Upper lobe of left lung (tissue), 4 donors: Measurements from ENCODE around the gene DIAPH3.

Experiments used
- POLR2A ChIP-seq, 4 donors: fragments of 450-650 bp; IDR thresholded peaks; one replicate each; pipeline ENCODE4 v1.5.1; 2016 to 2017; ENCODE audit warnings: antibody characterized with exemption in 4 of 4, mild to moderate bottlenecking in 2 of 4
- POLR2AphosphoS5 ChIP-seq, 2 donors: sonication (generic); formaldehyde crosslinking; IDR thresholded peaks; one replicate each; pipeline ENCODE4 v1.5.1; 2017; ENCODE audit warnings: antibody characterized with exemption in 2 of 2
- TF ChIP-seq, protein P1 (sequence below), 6 experiments: fragments of 450-650 bp in 4 of 6; fragments of 200-600 bp in 2 of 6; sonication (generic) in 2 of 6; IDR thresholded peaks; one replicate each; pipeline ENCODE4 v1.5.1; 2016 to 2019; ENCODE audit warnings: antibody characterized with exemption in 6 of 6

DNA sequence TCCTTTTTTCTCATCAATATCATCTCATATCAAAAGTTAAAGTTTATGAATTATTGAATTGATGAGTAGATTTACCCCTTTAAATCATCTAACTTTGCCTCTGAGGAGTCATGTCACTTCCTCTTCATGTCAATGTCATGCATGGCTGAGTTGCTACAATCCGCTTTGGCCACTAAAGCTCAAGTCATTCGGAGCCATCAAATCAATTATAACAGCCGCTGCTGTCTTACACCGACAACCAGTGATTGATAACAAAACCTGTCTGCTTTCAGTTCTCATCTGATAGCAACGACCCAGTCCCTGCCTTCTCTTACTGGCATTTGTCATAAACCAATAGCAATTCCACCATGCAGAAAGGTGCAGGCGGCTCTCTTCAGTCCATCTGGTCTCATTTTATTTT is 429.3 kb downstream of the DIAPH3 start:
- TF ChIP-seq, protein P1, sequence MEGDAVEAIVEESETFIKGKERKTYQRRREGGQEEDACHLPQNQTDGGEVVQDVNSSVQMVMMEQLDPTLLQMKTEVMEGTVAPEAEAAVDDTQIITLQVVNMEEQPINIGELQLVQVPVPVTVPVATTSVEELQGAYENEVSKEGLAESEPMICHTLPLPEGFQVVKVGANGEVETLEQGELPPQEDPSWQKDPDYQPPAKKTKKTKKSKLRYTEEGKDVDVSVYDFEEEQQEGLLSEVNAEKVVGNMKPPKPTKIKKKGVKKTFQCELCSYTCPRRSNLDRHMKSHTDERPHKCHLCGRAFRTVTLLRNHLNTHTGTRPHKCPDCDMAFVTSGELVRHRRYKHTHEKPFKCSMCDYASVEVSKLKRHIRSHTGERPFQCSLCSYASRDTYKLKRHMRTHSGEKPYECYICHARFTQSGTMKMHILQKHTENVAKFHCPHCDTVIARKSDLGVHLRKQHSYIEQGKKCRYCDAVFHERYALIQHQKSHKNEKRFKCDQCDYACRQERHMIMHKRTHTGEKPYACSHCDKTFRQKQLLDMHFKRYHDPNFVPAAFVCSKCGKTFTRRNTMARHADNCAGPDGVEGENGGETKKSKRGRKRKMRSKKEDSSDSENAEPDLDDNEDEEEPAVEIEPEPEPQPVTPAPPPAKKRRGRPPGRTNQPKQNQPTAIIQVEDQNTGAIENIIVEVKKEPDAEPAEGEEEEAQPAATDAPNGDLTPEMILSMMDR (IDR thresholded peaks at IDR 0.05), result no peak
- TF ChIP-seq POLR2A (IDR thresholded peaks at IDR 0.05), result no peak
- no peak for TF ChIP-seq POLR2AphosphoS5 (IDR thresholded peaks at IDR 0.05)
